Measurements from ENCODE around the gene PEPD. TPM values are rescaled to one million over a fixed set of nuclear protein-coding genes. Genes with fewer than 3 reads are reported as not detected.
A peak's percentile ranks its signal among the peaks of the same experiment; 100 is the strongest.

The PEPD gene
- total and polyA plus RNA-seq, 4 donors: 37.3 to 211 (median 117) TPM

- H3K27me3 ChIP-seq (ENCODE audit: control insufficient read depth in 4 of 4, insufficient read depth in 4 of 4, low read length in 3 of 4): no peaks in the 10 kb centered on the region
- no peak overlapping the region for H3K9ac ChIP-seq (ENCODE audit: low read depth in 1 of 2, low read length in 2 of 2)
- TF ChIP-seq FOXA1 (IDR thresholded peaks at IDR 0.05): no peak
- TF ChIP-seq ZBTB33 (IDR thresholded peaks at IDR 0.05): no peak
- no peak for TF ChIP-seq JUND (IDR thresholded peaks at IDR 0.05)
- TF ChIP-seq SP1 (IDR thresholded peaks at IDR 0.05): no peak
- no peak for TF ChIP-seq ATF3 (IDR thresholded peaks at IDR 0.05)
- TF ChIP-seq TAF1 (conservative IDR thresholded peaks at IDR 0.05): no peak
- no peak for TF ChIP-seq RAD21 (IDR thresholded peaks at IDR 0.05)
- no peak for TF ChIP-seq GABPA (IDR thresholded peaks at IDR 0.05 in 1 of 2, conservative IDR thresholded peaks at IDR 0.05 in 1 of 2)
- TF ChIP-seq RXRA (IDR thresholded peaks at IDR 0.05): no peak
- TF ChIP-seq HNF4A (conservative IDR thresholded peaks at IDR 0.05): no peak
- TF ChIP-seq FOXA2 (IDR thresholded peaks at IDR 0.05): no peak
- TF ChIP-seq REST (IDR thresholded peaks at IDR 0.05): no peak
- no peak for TF ChIP-seq HNF4G (IDR thresholded peaks at IDR 0.05)
- TF ChIP-seq CTCF (IDR thresholded peaks at IDR 0.05; ENCODE audit: low read depth, low read length, missing input control): no peak
- no peak for TF ChIP-seq MAX (IDR thresholded peaks at IDR 0.05)
- TF ChIP-seq EGR1 (IDR thresholded peaks at IDR 0.05; ENCODE audit: low read depth in 2 of 2): no peak
- no peak for TF ChIP-seq YY1 (IDR thresholded peaks at IDR 0.05)
- TF ChIP-seq NR2F2 (IDR thresholded peaks at IDR 0.05): no peak
- DNase-seq (ENCODE audit: low spot score): no peak
- peaks cover 3 to 40% (median 23%) of the 10 kb centered on the region in 4 donors for H3K4me1 ChIP-seq (ENCODE audit: control insufficient read depth in 4 of 4, insufficient read depth in 4 of 4, low read length in 3 of 4)
- WGBS: 94% methylated on average over 16 of the region's 16 CpGs
- H3K9me3 ChIP-seq (ENCODE audit: control insufficient read depth in 4 of 4, low read length in 3 of 4): no peaks in the 10 kb centered on the region
- peak overlapping the region; percentile 73 to 84 for H3K27ac ChIP-seq (ENCODE audit: low read depth in 1 of 2, low read length in 2 of 2)
- no peak overlapping the region for H3K4me3 ChIP-seq (ENCODE audit: low read depth in 1 of 3, low read length in 3 of 3)
- H3K36me3 ChIP-seq (ENCODE audit: control insufficient read depth in 4 of 4, insufficient read depth in 3 of 4, low read depth in 1 of 4, low read length in 3 of 4): peaks cover 0 to 6% (median 3%) of the 10 kb centered on the region in 4 donors
Observed at GRCh38 chr19:33438987-33439781, 82.4 kb downstream of the PEPD start.

Measured in liver (tissue), 9 donors.